T47D (cell line): ENCODE measurements around the gene MARK2.

Experiments used
- DNase-seq, 2 experiments: peaks; one replicate each; pipeline versions ENCODE4 v3.0.0 to v3.0.0-alpha.2; 2011 to 2012; ENCODE audit warnings: low read depth in 1 of 2, low spot score in 1 of 2
- JUND ChIP-seq: IDR thresholded peaks from 2 replicates; pipeline ENCODE4 v1.6.1; 2012; ENCODE audit warnings: low read depth
- in situ Hi-C: cut with HindIII; loops from 2 replicates; pipeline ENCODE4 v1.10.0; 2016; ENCODE audit warnings: low sequenced_read_pairs, low pct_unique_long_range_greater_than_20kb

The MARK2 gene

GRCh38 chr11:63897459-63898146 lies 58.7 kb downstream of the MARK2 start:
- TF ChIP-seq JUND: no peak
- in situ Hi-C loops: no loop called here
- no peak for DNase-seq

- DNase-seq: peak in 1 of 2 experiments; percentile 67
- TF ChIP-seq JUND: no peak
- in situ Hi-C loops: no loop called here
Measured at GRCh38 chr11:63901660-63902059, 62.8 kb downstream of the MARK2 start.

GRCh38 chr11:63903884-63904283 lies 65.0 kb downstream of the MARK2 start:
- TF ChIP-seq JUND: no peak
- in situ Hi-C loops: no loop called here
- no peak for DNase-seq

GRCh38 chr11:63904743-63905142 lies 65.8 kb downstream of the MARK2 start:
- no peak for TF ChIP-seq JUND
- in situ Hi-C loops: no loop called here
- DNase-seq: no peak

- in situ Hi-C loops: no loop called here
- no peak for TF ChIP-seq JUND
Measured at GRCh38 chr11:63905179-63905578, 66.3 kb downstream of the MARK2 start.

GRCh38 chr11:63906087-63906486 lies 67.2 kb downstream of the MARK2 start:
- no peak for TF ChIP-seq JUND
- no peak for DNase-seq
- in situ Hi-C loops: no loop called here

More at GRCh38 chr11:63905179-63905578, 66.3 kb downstream of the MARK2 start:
- no peak for DNase-seq

GRCh38 chr11:63906585-63906984 lies 67.7 kb downstream of the MARK2 start:
- in situ Hi-C loops: no loop called here
- DNase-seq: peak; percentile 41 to 74
- TF ChIP-seq JUND: no peak

- in situ Hi-C loops: no loop called here
- no peak for TF ChIP-seq JUND
- DNase-seq: no peak
Measured at GRCh38 chr11:63907063-63907462, 68.2 kb downstream of the MARK2 start.

- no peak for DNase-seq
- TF ChIP-seq JUND: no peak
- in situ Hi-C loops: no loop called here
Measured at GRCh38 chr11:63907808-63908530, 69.1 kb downstream of the MARK2 start.

GRCh38 chr11:63908631-63909401 lies 69.9 kb downstream of the MARK2 start:
- in situ Hi-C loops: no loop called here
- TF ChIP-seq JUND: no peak
- no peak for DNase-seq

GRCh38 chr11:63909591-63910506 lies 70.9 kb downstream of the MARK2 start:
- no peak for TF ChIP-seq JUND
- in situ Hi-C loops: no loop called here
- no peak for DNase-seq

- no peak for DNase-seq
- TF ChIP-seq JUND: no peak
- in situ Hi-C loops: no loop called here
Measured at GRCh38 chr11:63910675-63911074, 71.8 kb downstream of the MARK2 start.
